ENCODE data around the gene TMEM72. TPM values are rescaled to one million over a fixed set of nuclear protein-coding genes. Genes with fewer than 3 reads are reported as not detected.

TMEM72 gene
- total and polyA plus RNA-seq, 8 donors = 1.2 to 7.7 (median 2.4) TPM

- H3K9me3 ChIP-seq = no peaks in the 10 kb centered on the region
- no peak overlapping the region for H3K27ac ChIP-seq
- no peak for ATAC-seq
- DNase-seq = peak in 1 of 6 donors; percentile 5
- no peak for FAIRE-seq
- H3K4me3 ChIP-seq = no peak overlapping the region
- no peaks in the 10 kb centered on the region for H3K27me3 ChIP-seq
- no peak for TF ChIP-seq CTCF (IDR thresholded peaks at IDR 0.05)
- peaks cover 2 to 13% (median 3%) of the 10 kb centered on the region in 3 donors for H3K4me1 ChIP-seq
- intact Hi-C loops (cut with DNase I) = no loop called here
- H3K36me3 ChIP-seq = peaks cover 0 to 5% (median 0%) of the 10 kb centered on the region in 3 donors
- 71 to 74% methylated on average over 2 of the region's 2 CpGs for WGBS, 2 donors
Observed at GRCh38 chr10:44952779-44953231, 41.7 kb downstream of the TMEM72 start.

GRCh38 chr10:44954042-44954441, 42.9 kb downstream of the TMEM72 start:
- Histone ChIP-seq H3K27me3 (no peaks in the 10 kb centered on the region), H3K36me3 (peaks cover 0 to 5% (median 0%) of the 10 kb centered on the region in 3 donors), H3K4me1 (peaks cover 7 to 21% (median 13%) of the 10 kb centered on the region in 3 donors), H3K27ac (no peak overlapping the region), H3K4me3 (no peak overlapping the region), H3K9me3 (no peaks in the 10 kb centered on the region)
- no peak for DNase-seq
- intact Hi-C loops (cut with DNase I) = no loop called here
- ATAC-seq = no peak
- FAIRE-seq = no peak
- no peak for TF ChIP-seq CTCF (IDR thresholded peaks at IDR 0.05)

GRCh38 chr10:44954962-44955361, 43.8 kb downstream of the TMEM72 start:
- FAIRE-seq (no peak), ATAC-seq (no peak), DNase-seq (no peak)
- intact Hi-C loops (cut with DNase I) = no loop called here
- Histone ChIP-seq H3K27me3 (no peaks in the 10 kb centered on the region), H3K4me1 (peaks cover 7 to 16% (median 13%) of the 10 kb centered on the region in 3 donors), H3K27ac (no peak overlapping the region), H3K4me3 (no peak overlapping the region), H3K9me3 (no peaks in the 10 kb centered on the region), H3K36me3 (peaks cover 0 to 5% (median 0%) of the 10 kb centered on the region in 3 donors)
- TF ChIP-seq CTCF (IDR thresholded peaks at IDR 0.05) = no peak

GRCh38 chr10:44955413-44956070, 44.4 kb downstream of the TMEM72 start:
- no peak for TF ChIP-seq CTCF (IDR thresholded peaks at IDR 0.05)

GRCh38 chr10:44956226-44956625, 45.1 kb downstream of the TMEM72 start:
- no peak for TF ChIP-seq CTCF (IDR thresholded peaks at IDR 0.05)
- peak in 1 of 6 donors; percentile 7 for DNase-seq
- H3K27ac ChIP-seq = no peak overlapping the region
- H3K4me3 ChIP-seq = no peak overlapping the region
- WGBS, 2 donors = 90% methylated on average over 4 of the region's 4 CpGs
- no peaks in the 10 kb centered on the region for H3K27me3 ChIP-seq
- peaks cover 7 to 13% (median 13%) of the 10 kb centered on the region in 3 donors for H3K4me1 ChIP-seq
- peaks cover 0 to 5% (median 0%) of the 10 kb centered on the region in 3 donors for H3K36me3 ChIP-seq
- no peak for ATAC-seq
- no peaks in the 10 kb centered on the region for H3K9me3 ChIP-seq
- intact Hi-C loops (cut with DNase I) = no loop called here
- FAIRE-seq = no peak

More at GRCh38 chr10:44955413-44956070, 44.4 kb downstream of the TMEM72 start:
- intact Hi-C loops (cut with DNase I) = no loop called here
- Histone ChIP-seq H3K4me1 (peaks cover 7 to 13% (median 13%) of the 10 kb centered on the region in 3 donors), H3K4me3 (no peak overlapping the region), H3K9me3 (no peaks in the 10 kb centered on the region), H3K27ac (no peak overlapping the region), H3K36me3 (peaks cover 0 to 5% (median 0%) of the 10 kb centered on the region in 3 donors), H3K27me3 (no peaks in the 10 kb centered on the region)
- 84 to 95% methylated on average over 8 of the region's 8 CpGs for WGBS, 2 donors
- ATAC-seq (no peak), DNase-seq (peak in 1 of 6 donors; percentile 15), FAIRE-seq (no peak)
